NCI-H146 treated with DMSO at 0.1 percent for 48 hours (cell line): ENCODE measurements around the gene PCSK5.
"Not testable (repeated sequence)": the region's sequence is repeated elsewhere in the genome, so short reads cannot be mapped to it uniquely, and the experiment has no call there.

ENCODE experiments used
- DNase-seq: peaks from one replicate; lab custom pipeline; 2025; ENCODE audit not compliant: unreplicated experiment; lab: John Stamatoyannopoulos, UW

PCSK5 gene

DNA sequence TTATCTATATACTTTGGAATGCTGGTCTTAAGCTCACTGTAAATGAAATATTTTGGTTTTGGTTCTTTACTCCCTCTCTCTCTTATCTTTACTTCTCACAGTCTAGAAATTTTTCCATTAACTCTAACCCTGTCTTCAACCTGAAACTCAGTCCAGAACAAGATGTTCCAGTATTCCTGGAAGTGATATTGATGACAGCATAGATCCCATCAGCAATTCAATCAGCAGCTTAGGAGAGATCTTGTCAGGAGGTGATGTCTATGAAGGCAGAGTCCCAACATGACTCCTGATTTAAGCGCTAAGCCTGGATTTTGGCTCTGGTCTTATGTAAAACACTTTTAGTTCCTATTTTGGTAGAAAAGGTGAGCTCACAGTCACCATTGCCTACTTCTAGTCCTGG, 451.1 kb downstream of the PCSK5 start:
- no peak for DNase-seq

DNA sequence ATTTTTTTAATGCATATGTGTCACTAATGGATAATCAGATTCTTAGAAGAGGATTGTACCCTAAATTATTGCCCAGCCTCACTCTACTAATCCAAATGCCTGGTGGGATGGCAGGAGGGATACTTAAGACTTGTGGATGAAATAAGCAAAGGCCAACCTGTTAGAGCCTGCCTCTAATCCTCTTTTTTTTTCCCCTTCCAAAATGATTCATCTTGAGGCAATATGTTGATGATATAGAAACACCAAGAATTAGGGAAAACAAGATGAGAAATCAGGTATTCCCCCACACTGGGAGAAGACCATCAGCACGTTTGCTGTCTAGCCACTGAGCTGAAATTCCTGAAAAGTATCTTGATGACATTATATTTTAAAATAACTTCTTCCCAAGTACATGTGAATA, 451.7 kb downstream of the PCSK5 start:
- no peak for DNase-seq

DNA sequence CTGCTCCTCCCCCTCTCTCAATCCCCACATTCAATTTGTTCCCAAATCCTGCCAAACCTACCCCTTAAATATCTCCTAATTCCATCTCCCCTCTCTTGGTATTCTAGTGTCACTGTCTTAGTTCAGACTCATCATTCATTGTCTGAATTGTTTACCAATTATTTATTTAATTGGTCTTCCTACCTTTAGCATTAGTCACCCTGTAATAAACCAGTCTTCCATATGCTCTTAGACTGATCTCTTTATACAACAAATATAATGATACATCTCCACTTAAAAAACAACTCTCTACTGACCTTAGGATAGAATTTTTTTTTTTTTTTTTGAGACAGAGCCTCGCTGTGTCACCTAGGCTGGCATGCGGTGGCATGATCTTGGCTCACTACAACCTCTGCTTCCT, 452.4 kb downstream of the PCSK5 start:
- DNase-seq, result no peak

DNA sequence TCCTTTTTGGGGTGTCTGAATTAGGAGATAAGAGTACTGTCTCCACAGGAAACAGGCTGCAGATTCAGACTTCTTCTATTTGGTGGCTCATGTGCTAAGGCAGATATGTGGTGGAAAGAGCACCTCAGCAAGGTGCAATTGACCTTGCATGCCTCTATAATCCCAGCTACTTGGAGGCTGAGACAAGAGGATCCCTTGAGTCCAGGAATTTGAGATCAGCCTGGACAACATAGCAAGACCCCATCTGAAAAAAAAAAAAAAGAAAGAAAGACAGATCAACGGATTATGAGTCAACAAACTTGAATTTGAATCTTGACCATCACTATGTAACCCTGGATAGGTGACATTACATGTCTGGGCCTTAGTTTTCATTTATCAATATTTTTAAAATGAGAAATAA, 459.4 kb downstream of the PCSK5 start:
- no peak for DNase-seq

DNA sequence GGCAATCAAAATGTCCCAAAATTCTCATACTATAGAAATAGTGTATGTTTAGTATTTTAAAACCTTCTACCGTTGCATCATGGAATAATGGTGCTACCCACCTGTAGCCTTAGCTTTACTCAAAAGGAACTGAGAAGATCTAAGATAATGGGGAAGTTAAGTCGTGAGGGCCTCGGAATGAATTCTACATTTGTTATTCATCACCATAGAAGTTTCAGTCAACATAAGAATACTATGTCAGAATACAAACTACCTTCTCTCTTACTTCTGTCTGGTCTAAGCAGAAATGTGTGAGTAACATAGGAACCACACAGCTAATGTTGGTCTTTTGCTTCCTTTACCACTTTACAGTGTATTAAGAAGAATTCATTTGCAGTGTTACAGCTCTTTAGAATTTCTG, 460.5 kb downstream of the PCSK5 start:
- no peak for DNase-seq

DNA sequence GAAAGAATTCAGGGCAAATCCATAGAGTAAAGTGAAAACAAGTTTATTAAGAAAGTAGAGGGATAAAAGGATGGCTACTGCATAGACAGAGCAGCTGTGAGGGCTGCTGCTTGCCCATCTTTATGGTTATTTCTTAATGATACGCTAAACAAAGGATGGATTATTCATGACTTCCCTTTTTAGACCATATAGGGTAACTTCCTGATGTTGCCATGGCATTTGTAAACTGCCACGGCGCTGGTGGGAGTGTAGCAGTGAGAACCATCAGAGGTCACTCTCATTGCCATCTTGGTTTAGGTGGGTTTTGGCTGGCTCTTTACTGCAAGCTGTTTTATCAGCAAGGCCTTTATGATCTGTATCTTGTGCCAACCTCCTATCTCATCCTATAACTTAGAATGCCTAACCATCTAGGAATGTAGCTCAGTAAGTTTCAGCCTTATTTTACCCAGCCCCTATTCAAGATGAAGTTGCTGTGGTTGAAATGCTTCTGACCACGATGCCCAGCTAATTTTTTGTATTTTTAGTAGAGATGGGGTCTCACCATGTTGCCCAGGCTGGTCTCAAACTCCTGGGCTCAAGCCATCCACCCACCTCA, 461.6 kb downstream of the PCSK5 start:
- no peak for DNase-seq

DNA sequence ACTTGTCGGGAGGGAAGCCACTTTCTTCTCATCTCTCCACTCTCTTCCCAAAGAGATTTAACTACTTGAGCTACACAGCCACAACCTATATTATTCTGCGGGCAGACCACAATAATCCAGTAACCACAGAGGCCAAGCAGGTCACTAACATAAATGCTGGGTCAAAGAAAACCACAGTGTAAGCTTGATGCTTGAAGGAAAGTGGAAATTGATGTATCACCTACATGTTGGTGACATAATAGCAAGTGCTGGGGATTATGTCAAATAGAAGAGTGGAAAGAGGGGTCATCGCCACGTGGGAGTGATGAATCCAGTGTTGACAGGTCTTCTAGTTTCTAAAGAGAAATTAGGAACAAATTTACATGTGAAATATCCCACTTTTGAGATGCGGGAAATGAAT, 462.8 kb downstream of the PCSK5 start:
- DNase-seq, result no peak

DNA sequence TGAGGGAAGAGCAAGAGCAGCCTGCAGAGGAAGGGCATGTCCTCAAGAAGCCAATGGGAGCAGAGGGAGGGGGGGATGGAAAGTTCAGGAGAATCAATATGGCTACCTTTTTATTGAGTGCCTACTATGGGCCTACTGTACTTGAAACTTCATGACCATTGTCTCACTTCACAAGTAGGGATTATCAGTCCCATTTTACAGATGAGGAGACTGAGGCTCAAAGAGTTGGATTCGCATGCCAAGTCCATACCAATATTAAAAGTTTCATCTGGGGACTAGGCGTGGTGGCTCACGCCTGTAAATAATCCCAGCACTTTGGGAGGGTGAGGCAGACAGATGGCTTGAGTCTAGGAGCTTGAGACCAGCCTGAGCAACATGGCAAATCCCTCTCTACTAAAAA, 463.7 kb downstream of the PCSK5 start:
- no peak for DNase-seq

DNA sequence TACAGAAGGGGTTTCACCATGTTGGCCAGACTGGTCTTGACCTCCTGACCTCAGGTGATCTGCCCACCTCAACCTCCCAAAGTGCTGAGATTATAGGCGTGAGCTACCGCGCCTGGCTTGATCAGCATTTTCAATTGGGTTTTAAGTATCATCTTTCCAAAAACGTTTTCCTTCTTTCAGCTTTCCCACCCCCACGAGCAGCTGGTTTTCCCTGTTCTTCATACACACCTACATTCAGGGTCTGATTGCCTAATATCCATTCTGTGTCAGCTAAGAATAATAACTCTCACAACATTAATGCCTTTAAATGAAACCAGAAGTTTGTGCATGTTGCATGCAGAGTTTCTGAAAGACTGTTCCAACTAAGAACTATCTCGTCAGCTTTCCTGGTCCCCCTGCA, 465.4 kb downstream of the PCSK5 start:
- DNase-seq, result no peak

DNA sequence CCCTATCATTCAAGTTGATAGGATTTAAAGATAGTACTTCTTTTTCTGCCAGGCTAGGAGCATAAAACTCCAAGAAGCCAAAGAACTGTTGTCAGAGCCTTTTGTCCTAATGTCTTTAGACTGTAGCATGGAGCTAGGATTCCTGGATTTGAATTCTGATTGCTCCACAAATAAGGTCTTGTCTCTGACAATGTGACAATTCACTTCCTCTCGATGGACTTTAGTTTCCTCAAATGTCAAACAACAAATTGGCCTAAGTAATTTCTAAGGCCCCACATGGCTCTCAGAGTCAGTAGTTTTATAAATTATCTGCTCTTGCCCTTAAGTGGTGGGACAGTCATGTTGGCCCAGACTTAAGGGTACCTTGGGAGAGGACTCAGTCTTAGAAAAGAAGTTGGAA, 467.1 kb downstream of the PCSK5 start:
- no peak for DNase-seq

DNA sequence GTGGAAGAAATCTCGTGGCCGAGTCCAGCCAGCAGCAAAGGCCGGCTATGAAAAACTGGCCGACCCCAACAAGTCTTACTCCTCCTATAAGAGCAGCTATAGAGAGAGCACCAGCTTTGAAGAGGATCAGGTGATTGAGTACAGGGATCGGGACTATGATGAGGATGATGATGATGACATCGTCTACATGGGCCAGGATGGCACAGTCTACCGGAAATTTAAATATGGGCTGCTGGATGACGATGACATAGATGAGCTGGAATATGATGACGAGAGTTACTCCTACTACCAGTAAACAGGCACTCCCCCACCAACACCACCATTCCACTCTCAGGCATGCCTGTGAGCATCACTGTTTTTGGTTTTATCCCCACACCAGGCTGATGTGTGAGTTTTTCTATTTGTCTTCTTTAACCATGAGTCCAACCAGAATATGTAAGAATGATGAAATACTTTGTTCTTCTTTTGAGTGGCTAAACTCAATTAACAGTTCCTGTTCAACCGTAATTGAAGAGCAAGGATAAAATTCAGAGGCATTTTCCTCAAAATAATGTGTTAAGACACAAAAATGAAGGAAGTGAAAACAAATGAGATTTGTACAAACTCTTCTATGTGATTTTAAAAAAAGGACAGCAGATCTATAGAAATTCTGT, 468.3 kb downstream of the PCSK5 start:
- DNase-seq, result no peak

DNA sequence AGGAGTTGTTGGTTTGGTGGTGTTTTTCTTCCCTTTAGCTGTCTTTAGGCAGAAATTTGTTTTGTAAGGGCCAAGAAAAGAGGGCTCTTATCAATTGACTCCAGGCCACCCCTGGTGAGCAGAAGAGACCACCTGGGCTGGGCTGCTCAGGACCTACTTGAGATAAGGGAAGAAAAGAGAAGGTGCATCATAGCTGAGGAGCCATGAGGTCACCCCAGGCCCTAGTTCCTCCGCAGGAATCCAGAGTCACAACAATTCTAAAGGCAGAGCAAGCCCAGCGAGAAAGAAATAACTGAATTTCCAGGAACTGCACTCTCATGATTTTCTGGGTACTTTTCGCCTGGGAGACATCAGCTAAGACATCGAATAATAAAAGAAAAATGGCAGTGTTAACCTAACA, 468.9 kb downstream of the PCSK5 start:
- no peak for DNase-seq

DNA sequence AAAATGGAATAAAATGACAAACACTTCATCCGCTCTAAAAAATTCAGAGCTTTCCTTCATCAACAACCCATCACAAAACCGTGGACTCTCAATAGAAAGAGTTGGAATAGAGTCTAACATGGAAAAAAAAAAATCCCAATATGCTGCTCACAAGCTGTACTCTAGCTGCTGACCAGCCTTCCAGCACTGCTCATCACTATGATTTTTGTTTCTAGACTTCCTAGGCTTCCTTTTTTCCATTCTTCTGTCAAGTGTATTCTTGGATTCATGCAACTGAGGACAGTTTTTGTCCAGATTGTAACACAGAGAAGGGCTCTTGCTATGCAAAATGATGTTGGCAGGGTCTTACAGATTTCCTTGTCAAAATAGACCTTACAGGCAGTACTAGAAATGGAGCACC, 469.3 kb downstream of the PCSK5 start:
- no peak for DNase-seq

DNA sequence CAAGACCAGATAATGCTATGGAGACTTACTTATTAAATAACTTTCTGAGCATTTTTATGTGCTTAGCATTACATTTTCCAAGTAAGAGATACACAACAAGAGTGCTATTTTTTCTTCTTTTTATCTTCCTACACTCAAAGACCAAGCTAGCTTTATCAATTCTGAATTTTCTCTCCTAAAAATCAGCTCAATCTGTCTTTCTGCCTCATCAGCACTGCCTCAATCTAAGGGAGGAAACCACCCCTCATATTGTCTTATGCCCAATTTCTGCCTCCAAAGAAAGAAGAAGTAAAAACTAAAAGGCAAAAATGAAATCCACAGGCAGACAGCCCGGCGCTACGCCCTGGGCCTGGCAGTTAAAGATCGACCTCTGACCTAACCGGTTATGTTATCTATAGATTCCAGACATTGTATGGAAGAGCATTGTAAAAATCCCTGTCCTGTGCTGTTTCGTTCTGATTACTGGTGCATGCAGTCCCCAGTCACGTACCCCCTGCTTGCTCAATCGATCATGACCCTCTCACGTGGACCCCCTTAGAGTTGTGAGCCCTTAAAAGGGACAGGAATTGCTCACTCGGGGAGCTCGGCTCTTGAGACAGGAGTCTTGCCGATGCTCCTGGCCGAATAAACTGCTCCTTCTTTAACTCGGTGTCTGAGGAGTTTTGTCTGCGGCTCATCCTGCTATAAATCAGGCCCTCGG, 472.0 kb downstream of the PCSK5 start:
- not testable (repeated sequence) for DNase-seq

DNA sequence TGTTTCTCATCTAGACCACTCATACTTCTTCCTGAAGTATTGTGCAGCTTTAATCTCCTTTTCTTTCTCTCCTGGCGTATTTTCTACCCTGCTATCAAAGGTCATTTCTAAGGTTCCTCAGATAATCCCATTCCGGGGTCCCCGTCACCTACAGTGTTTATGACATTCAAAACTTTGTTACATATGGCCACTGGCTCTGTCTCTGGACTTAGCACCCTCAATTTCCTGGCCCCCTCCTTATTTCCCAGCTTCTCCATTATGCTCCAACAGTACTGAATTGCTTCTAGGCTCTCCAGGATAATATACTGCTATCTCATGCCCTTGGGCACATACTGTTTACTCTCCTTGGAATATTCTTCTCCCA, 472.5 kb downstream of the PCSK5 start:
- no peak for DNase-seq

DNA sequence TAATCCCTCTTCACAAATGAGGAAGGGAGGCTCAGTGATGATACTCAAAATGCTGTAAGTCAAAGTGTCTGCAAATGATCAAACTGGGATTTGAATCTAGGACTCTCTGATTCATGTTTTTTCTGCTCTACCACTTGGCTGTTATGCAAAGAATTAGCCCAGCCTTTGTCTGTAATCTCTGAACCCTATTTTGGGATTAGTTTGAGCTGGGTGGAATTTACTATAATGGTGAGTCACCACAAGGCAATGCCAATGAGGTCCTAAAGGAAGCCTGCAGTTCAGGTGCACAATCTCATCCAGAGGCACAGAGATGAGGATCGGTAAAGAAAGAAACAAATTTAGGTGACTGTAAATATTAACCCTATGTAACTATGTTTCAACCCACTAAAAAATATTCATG, 474.6 kb downstream of the PCSK5 start:
- DNase-seq, result no peak

DNA sequence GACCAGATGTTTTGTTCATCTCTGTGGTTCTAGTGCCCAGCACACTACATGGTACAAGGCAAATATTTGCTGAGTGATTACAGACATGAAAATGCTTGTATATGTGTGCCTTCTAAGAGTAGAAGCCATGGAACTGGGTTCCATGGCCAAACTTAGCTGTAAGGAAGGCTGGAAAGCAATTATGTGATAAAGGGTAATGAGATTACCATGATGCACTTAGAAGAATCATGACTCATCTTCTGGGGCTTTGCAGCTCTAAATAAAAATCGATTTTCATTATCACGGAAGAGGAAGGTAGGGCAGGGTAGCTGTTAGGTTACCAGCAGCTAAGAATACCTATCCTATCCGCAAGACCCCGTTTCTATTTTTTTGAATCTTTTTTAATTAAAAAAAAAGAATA, 475.8 kb downstream of the PCSK5 start:
- peak; percentile 76 for DNase-seq

DNA sequence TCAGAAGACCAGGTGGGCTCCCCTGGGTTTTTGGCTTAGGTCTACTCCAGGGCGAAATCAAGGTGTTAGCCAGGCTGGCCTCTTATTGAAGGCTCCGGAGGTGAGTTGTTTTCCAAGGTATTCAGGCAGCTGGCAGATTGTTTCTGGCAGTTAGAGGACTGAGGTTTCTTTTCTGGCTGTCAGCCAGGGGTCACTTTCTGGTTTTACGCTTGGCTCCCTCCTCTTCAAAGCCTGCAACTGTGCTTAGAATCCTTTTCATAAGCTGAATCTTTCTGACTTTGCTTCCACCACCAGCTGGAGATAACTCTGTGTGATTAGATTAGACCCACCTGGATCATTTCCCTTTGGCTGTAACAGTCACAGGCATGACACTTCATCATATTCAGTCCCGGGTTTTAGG, 479.1 kb downstream of the PCSK5 start:
- DNase-seq, result peak; percentile 88

DNA sequence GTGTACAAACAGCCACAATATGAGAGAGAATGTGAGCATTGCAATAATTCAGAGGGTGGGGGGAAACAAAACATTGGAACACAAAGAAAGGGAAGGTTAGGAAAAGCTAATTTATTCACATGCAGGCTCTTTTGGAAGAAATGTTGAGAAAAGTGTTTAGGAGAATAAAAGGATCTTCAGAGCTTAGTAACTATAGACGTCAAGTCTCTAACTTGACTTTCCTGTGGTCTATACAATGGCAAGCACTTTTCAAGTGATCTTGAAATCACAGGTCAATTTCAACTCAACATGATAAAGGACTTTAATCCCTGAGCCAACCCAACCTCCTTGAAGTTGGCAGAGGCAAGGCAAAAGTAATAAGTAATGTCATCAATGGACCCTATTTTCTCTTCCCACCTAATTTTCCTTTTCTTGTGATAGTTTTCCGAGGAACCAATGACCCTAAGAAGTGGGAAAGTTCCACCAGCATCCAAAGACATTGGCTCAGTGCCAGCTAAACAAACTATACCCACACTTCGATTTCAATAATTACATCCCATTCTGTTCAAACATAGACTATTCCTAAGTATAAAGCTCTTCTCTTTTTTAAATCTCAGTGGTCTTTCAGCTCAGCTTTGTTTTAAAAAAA, 480.0 kb downstream of the PCSK5 start:
- no peak for DNase-seq

DNA sequence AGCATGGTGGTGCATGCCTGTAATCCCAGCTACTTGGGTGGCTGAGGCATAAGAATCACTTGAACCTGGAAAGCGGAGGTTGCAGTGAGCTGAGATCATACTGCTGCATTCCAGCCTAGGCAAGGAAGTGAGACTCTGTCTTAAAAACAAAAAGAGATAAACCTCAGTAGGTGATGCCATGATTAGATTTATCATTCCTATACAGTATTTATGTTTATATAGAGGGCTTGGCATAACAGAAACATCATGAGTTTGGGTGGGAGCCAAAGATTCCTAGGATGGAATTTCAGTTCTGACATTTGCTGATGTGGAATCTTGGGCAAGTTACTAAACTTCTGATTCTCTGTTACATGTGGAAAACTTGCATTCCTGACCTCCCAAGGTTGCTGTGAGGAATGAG, 481.4 kb downstream of the PCSK5 start:
- DNase-seq, result no peak

DNA sequence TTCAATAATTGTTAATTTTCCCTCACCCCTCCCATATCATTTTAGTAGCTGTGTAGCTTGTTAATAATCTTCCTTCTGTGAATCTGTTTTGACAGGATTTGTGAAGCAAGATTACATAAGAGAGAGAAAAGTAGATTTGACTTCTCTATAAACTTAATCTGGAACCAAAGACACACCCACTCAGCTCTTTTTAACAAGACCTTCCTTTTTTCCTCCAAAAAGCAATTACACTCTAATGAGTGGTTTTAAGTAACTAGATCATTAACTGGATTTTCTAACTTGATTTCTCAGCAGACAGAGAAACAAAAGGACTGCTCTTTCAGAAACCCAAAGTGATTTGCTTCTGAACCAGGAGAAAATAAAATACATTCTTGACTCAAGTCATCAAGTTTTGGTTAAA, 481.9 kb downstream of the PCSK5 start:
- DNase-seq, result no peak

DNA sequence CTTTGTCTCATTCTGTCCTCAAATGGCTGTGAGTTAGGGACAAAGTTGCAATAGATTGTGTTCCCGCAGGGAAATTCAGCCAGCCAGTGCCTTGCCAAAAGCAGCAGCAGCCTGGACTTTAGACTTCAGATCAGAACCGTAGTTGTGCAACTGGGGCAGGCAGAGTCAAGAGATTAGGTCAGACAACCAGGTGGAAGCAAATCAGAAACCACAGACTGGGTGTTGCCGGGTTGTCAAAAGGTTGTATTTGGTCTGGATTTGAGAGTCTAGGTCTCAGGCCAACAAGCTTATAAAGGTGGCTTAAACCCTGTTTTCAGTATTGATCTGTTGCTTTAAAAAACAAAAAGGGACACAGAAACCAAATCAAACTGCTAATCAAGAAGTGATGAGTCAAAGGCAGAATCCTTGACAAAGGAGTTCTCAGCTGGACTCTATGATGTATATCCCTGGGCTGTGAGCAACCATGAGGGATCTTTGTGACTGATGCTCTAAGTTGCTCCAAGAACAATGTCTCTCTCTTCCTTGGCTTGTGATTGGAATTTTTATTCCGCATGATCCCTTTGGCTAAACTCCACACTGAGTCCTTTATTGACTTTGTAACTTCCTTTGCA, 482.8 kb downstream of the PCSK5 start:
- DNase-seq, result no peak
